ENCODE results near the gene AGRN. TPM values are rescaled to one million over a fixed set of nuclear protein-coding genes. Genes with fewer than 3 reads are reported as not detected.

Gene AGRN
- total RNA-seq, 1 experiment from 2014 or later, result 175 TPM

Other genes with a start within 250 kb of the AGRN start
- 13.5 and 15.7 TPM in 2 replicates for gene SAMD11, start 96.2 kb upstream of the AGRN start, total RNA-seq (2021)
- 130 and 138 TPM in 2 replicates for gene NOC2L, start 60.9 kb upstream of the AGRN start, total RNA-seq (2021)
- gene KLHL17, start 59.5 kb upstream of the AGRN start, total RNA-seq (2021), result 41.4 TPM in 2 replicates
- 2.0 and 3.0 TPM in 2 replicates for gene PLEKHN1, start 53.6 kb upstream of the AGRN start, total RNA-seq (2021)
- not detected in 2 replicates for gene PERM1, start 38.0 kb upstream of the AGRN start, total RNA-seq (2021)
- gene HES4, start 20.0 kb upstream of the AGRN start, total RNA-seq (2021), result 3.7 and 4.0 TPM in 2 replicates
- 39.7 and 40.8 TPM in 2 replicates for gene ISG15, start 6.6 kb upstream of the AGRN start, total RNA-seq (2021)
- not detected in 2 replicates for gene RNF223, start 54.2 kb downstream of the AGRN start, total RNA-seq (2021)
- 10.1 and 12.3 TPM in 2 replicates for gene C1orf159, start 96.0 kb downstream of the AGRN start, total RNA-seq (2021)
- 0.68 and 0.79 TPM in 2 replicates for gene TTLL10, start 153.8 kb downstream of the AGRN start, total RNA-seq (2021)
- 1.9 and 2.0 TPM in 2 replicates for gene TNFRSF18, start 186.5 kb downstream of the AGRN start, total RNA-seq (2021)
- gene TNFRSF4, start 194.0 kb downstream of the AGRN start, total RNA-seq (2021), result 0.24 and 0.33 TPM in 2 replicates
- gene SDF4, start 211.9 kb downstream of the AGRN start, total RNA-seq (2021), result 82.0 and 84.7 TPM in 2 replicates
- 27.0 and 27.1 TPM in 2 replicates for gene B3GALT6, start 212.1 kb downstream of the AGRN start, total RNA-seq (2021)
- 4.4 and 4.7 TPM in 2 replicates for gene C1QTNF12, start 226.6 kb downstream of the AGRN start, total RNA-seq (2021)

Data from H9 (cell line).